HepG2 (cell line): ENCODE results near the gene SAMM50. TPM values are rescaled to one million over a fixed set of nuclear protein-coding genes. Genes with fewer than 3 reads are reported as not detected.

Experiments
- CERS6 ChIP-seq: sonication (generic); formaldehyde crosslinking; IDR thresholded peaks from 2 replicates; pipeline ENCODE4 v1.5.0; 2020; ENCODE audit warnings: missing genetic modification reagents
- CHD4 ChIP-seq: fragments of 200-600 bp; sonication (generic); IDR thresholded peaks from 2 replicates; pipeline ENCODE4 v1.7.0; 2017; ENCODE audit warnings: mild to moderate bottlenecking, low read length, borderline replicate concordance
- ELF4 ChIP-seq: sonication (generic); formaldehyde crosslinking; IDR thresholded peaks from 2 replicates; pipeline ENCODE4 v1.5.0; 2020; ENCODE audit warnings: missing genetic modification reagents, mild to moderate bottlenecking, moderate library complexity, borderline replicate concordance
- IKZF4 ChIP-seq: sonication (generic); formaldehyde crosslinking; IDR thresholded peaks from 2 replicates; pipeline ENCODE4 v1.5.1; 2020; ENCODE audit warnings: borderline replicate concordance, mild to moderate bottlenecking, low read depth, missing genetic modification reagents; ENCODE audit errors: not compliant biosample characterization
- KAT7 ChIP-seq: IDR thresholded peaks from 2 replicates; pipeline ENCODE4 v1.6.1; 2018; ENCODE audit warnings: borderline replicate concordance, missing compliant biosample characterization
- MAFK ChIP-seq, 2 experiments: IDR thresholded peaks in 1 of 2; conservative IDR thresholded peaks in 1 of 2; 2 replicates each; pipeline ENCODE4 v1.6.1; 2011; ENCODE audit warnings: improper control_type of control experiment in 2 of 2, low read length in 2 of 2
- MED1 ChIP-seq: sonication (generic); formaldehyde crosslinking; IDR thresholded peaks from 2 replicates; pipeline ENCODE4 v1.4.0; 2020; ENCODE audit warnings: missing genetic modification reagents
- MZF1 ChIP-seq: sonication (generic); formaldehyde crosslinking; IDR thresholded peaks from 2 replicates; pipeline ENCODE4 v1.8.1; 2023; ENCODE audit warnings: mild to moderate bottlenecking, missing genetic modification reagents, borderline replicate concordance
- RBFOX2 ChIP-seq: fragments of 200-400 bp; formaldehyde crosslinking; IDR thresholded peaks from 2 replicates; pipeline ENCODE4 v1.6.1; 2017; ENCODE audit warnings: low read depth, mild to moderate bottlenecking, low read length
- SP4 ChIP-seq: sonication (generic); formaldehyde crosslinking; IDR thresholded peaks from 2 replicates; pipeline ENCODE4 v1.8.1; 2023; ENCODE audit warnings: mild to moderate bottlenecking, missing genetic modification reagents
- TBP ChIP-seq: sonication (generic); formaldehyde crosslinking; IDR thresholded peaks from 2 replicates; pipeline ENCODE4 v1.5.0; 2020; ENCODE audit warnings: missing genetic modification reagents
- TEF ChIP-seq: sonication (generic); formaldehyde crosslinking; IDR thresholded peaks from 2 replicates; pipeline ENCODE4 v1.5.0; 2020; ENCODE audit warnings: missing genetic modification reagents
- WIZ ChIP-seq: sonication (generic); formaldehyde crosslinking; IDR thresholded peaks from 2 replicates; pipeline ENCODE4 v1.5.1; 2020; ENCODE audit warnings: mild to moderate bottlenecking, missing genetic modification reagents
- ZBTB26 ChIP-seq: IDR thresholded peaks from 2 replicates; pipeline ENCODE4 v1.6.1; 2016; ENCODE audit warnings: missing compliant biosample characterization, missing genetic modification reagents, borderline replicate concordance
- ZBTB44 ChIP-seq: sonication (generic); formaldehyde crosslinking; IDR thresholded peaks from 2 replicates; pipeline ENCODE4 v1.4.0; 2020; ENCODE audit warnings: missing genetic modification reagents
- ZEB1 ChIP-seq: IDR thresholded peaks from 2 replicates; pipeline ENCODE4 v1.6.1; 2012; ENCODE audit warnings: mild to moderate bottlenecking, low read depth, inconsistent platforms; ENCODE audit not compliant: insufficient replicate concordance
- ZFP90 ChIP-seq: sonication (generic); formaldehyde crosslinking; IDR thresholded peaks from 2 replicates; pipeline ENCODE4 v1.8.0; 2022; ENCODE audit warnings: missing genetic modification reagents, mild to moderate bottlenecking, inconsistent platforms, borderline replicate concordance
- ZNF235 ChIP-seq: sonication (generic); formaldehyde crosslinking; IDR thresholded peaks from 2 replicates; pipeline ENCODE4 v1.8.1; 2023; ENCODE audit warnings: mild to moderate bottlenecking, missing genetic modification reagents, borderline replicate concordance
- ZNF740 ChIP-seq: sonication (generic); formaldehyde crosslinking; IDR thresholded peaks from 2 replicates; pipeline ENCODE4 v1.4.0; 2020; ENCODE audit warnings: missing genetic modification reagents
- ZNF775 ChIP-seq: sonication (generic); formaldehyde crosslinking; IDR thresholded peaks from 2 replicates; pipeline ENCODE4 v1.4.0; 2020; ENCODE audit warnings: missing genetic modification reagents, mild to moderate bottlenecking, moderate library complexity, borderline replicate concordance
- ZNF776 ChIP-seq: sonication (generic); formaldehyde crosslinking; IDR thresholded peaks from 2 replicates; pipeline ENCODE4 v1.4.0; 2020; ENCODE audit warnings: mild to moderate bottlenecking, missing genetic modification reagents
- polyA plus RNA-seq, 8 experiments: library from polyadenylated mRNA; depleted of rRNA in 3 of 8; stranded (reverse) in 7 of 8; unstranded in 1 of 8; fragments of >200 nt; fragmentation: Illumina TruSeq in 4 of 8; extraction: Trizol in 4 of 8; gene quantifications; 2 replicates each; pipeline versions ENCODE4 v1.2.1 to v1.2.3, GENCODE V29; 2011 to 2016; ENCODE audit warnings: low read depth in 4 of 8, missing spikeins in 1 of 8, mixed read lengths in 1 of 8; ENCODE audit not compliant: insufficient read depth in 1 of 8
- total RNA-seq, 5 experiments: library from RNA; depleted of rRNA; stranded (reverse); fragments of >200 nt; fragmentation: Illumina TruSeq; extraction: Trizol; gene quantifications; 2 replicates each; pipeline ENCODE4 v1.2.3, GENCODE V29; 2016; ENCODE audit warnings: low read depth in 1 of 5
- TF ChIP-seq, protein P1 (sequence below): sonication (generic); formaldehyde crosslinking; IDR thresholded peaks from 2 replicates; pipeline ENCODE4 v1.5.1; 2020; ENCODE audit warnings: missing genetic modification reagents, mild to moderate bottlenecking, borderline replicate concordance

Gene SAMM50
- total and polyA plus RNA-seq, 2 of the 13 experiments (the other 11 are each of a cell fraction or from before 2014, with no cell fraction given) = 34.7 to 63.4 TPM

GRCh38 chr22:43923631-43924464 is 31.4 kb upstream of the SAMM50 start, which contains the start of gene PNPLA3 (continued):
- no peak; the same call in 1 of the 2 replicates for TF ChIP-seq TBP (CRISPR knock-in tag)
- no peak for TF ChIP-seq MZF1 (CRISPR knock-in tag)
- peak; percentile 74 for TF ChIP-seq MED1
- peak; percentile 23; the same call in 1 of the 2 replicates for TF ChIP-seq TEF (CRISPR knock-in tag)
- 0 out of 2 replicates have a peak, but pooled peaks have one; percentile 40 for TF ChIP-seq ZBTB26 (CRISPR knock-in tag)
- no peak for TF ChIP-seq ELF4 (CRISPR knock-in tag)
- TF ChIP-seq KAT7 (CRISPR knock-in tag) = peak; percentile 55; the same call in 1 of the 2 replicates
- no peak for TF ChIP-seq ZEB1
- no peak for TF ChIP-seq CERS6 (CRISPR knock-in tag)
- peak; percentile 40; the same call in 1 of the 2 replicates for TF ChIP-seq ZFP90
- peak; percentile 95 for TF ChIP-seq RBFOX2
- TF ChIP-seq ZNF776 (CRISPR knock-in tag) = peak; percentile 61; the same call in 1 of the 2 replicates
- 0 out of 2 replicates have a peak, but pooled peaks have one; percentile 33 for TF ChIP-seq ZNF775 (CRISPR knock-in tag)
- TF ChIP-seq ZNF235 (CRISPR knock-in tag) = no peak
- TF ChIP-seq, protein P1, sequence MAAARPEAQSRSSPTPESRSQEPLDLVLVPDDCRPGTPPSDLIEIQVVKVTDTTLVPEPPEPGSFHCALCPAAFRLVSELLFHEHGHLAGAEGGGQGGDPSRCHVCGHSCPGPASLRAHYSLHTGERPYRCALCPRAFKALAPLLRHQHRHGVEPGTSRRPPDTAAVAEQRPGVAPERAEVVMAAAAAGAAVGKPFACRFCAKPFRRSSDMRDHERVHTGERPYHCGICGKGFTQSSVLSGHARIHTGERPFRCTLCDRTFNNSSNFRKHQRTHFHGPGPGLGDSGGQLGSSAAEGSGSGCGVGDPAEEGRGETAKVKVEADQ (CRISPR knock-in tag) = peak; percentile 74; the same call in 1 of the 2 replicates
- no peak for TF ChIP-seq CHD4
- peak; percentile 90 for TF ChIP-seq SP4 (CRISPR knock-in tag)
- TF ChIP-seq WIZ (CRISPR knock-in tag) = 0 out of 2 replicates have a peak, but pooled peaks have one; percentile 41
- TF ChIP-seq MAFK (conservative IDR thresholded peaks at IDR 0.05 in 1 of 2, IDR thresholded peaks at IDR 0.05 in 1 of 2; ENCODE audit: low read length in 2 of 2) = no peak
- TF ChIP-seq IKZF4 (CRISPR knock-in tag) = no peak
- TF ChIP-seq ZBTB44 (CRISPR knock-in tag) = no peak
- peak; percentile 54 for TF ChIP-seq ZNF740 (CRISPR knock-in tag)
